GM20000 (cell line): ENCODE results near the gene TMBIM6.

Experiments used
- DNase-seq: peaks from one replicate; pipeline ENCODE4 v3.0.0; 2012; ENCODE audit warnings: low spot score
- CTCF ChIP-seq: IDR thresholded peaks from 2 replicates; pipeline ENCODE4 v1.5.1; 2012; ENCODE audit warnings: mild to moderate bottlenecking, control low read depth; ENCODE audit errors: extremely low read depth, missing control alignments

TMBIM6 gene

GRCh38 chr12:49796606-49797448 is 55.5 kb downstream of the TMBIM6 start:
- TF ChIP-seq CTCF: no peak
- DNase-seq: no peak

- TF ChIP-seq CTCF: no peak
- DNase-seq: no peak
Observed at GRCh38 chr12:49797449-49797776, 56.1 kb downstream of the TMBIM6 start.

- TF ChIP-seq CTCF: no peak
- no peak for DNase-seq
Observed at GRCh38 chr12:49798248-49798647, 56.9 kb downstream of the TMBIM6 start.

GRCh38 chr12:49798934-49799333 is 57.6 kb downstream of the TMBIM6 start:
- DNase-seq: no peak
- no peak for TF ChIP-seq CTCF

GRCh38 chr12:49800421-49801140 is 59.2 kb downstream of the TMBIM6 start:
- TF ChIP-seq CTCF: no peak
- no peak for DNase-seq

- TF ChIP-seq CTCF: no peak
- DNase-seq: no peak
Observed at GRCh38 chr12:49801141-49802063, 60.0 kb downstream of the TMBIM6 start.
